Measurements from ENCODE around the gene GABRB2.

GABRB2 gene

GRCh38 chr5:161471211-161471950, 75.1 kb downstream of the GABRB2 start:
- no peak for DNase-seq

GRCh38 chr5:161467703-161468102, 78.8 kb downstream of the GABRB2 start:
- DNase-seq: no peak

GRCh38 chr5:161460741-161461140, 85.8 kb downstream of the GABRB2 start:
- no peak for DNase-seq

- no peak for DNase-seq
Observed at GRCh38 chr5:161446655-161447054, 99.9 kb downstream of the GABRB2 start.

GRCh38 chr5:161442471-161442870, 104.1 kb downstream of the GABRB2 start:
- no peak for DNase-seq

- no peak for DNase-seq
Observed at GRCh38 chr5:161432798-161433197, 113.7 kb downstream of the GABRB2 start.

GRCh38 chr5:161431963-161432362, 114.6 kb downstream of the GABRB2 start:
- no peak for DNase-seq

- DNase-seq: no peak
Observed at GRCh38 chr5:161421067-161421466, 125.5 kb downstream of the GABRB2 start.

- no peak for DNase-seq
Observed at GRCh38 chr5:161420521-161420920, 126.0 kb downstream of the GABRB2 start.

GRCh38 chr5:161414896-161415295, 131.6 kb downstream of the GABRB2 start:
- no peak for DNase-seq

GRCh38 chr5:161414037-161414436, 132.5 kb downstream of the GABRB2 start:
- DNase-seq: no peak

- no peak for DNase-seq
Observed at GRCh38 chr5:161412792-161413191, 133.7 kb downstream of the GABRB2 start.

- no peak for DNase-seq
Observed at GRCh38 chr5:161411156-161411555, 135.4 kb downstream of the GABRB2 start.

- DNase-seq: no peak
Observed at GRCh38 chr5:161410640-161411039, 135.9 kb downstream of the GABRB2 start.

- no peak for DNase-seq
Observed at GRCh38 chr5:161409471-161409870, 137.1 kb downstream of the GABRB2 start.

GRCh38 chr5:161406880-161407279, 139.6 kb downstream of the GABRB2 start:
- DNase-seq: no peak

GRCh38 chr5:161403996-161404395, 142.5 kb downstream of the GABRB2 start:
- DNase-seq: no peak

GRCh38 chr5:161403121-161403520, 143.4 kb downstream of the GABRB2 start:
- no peak for DNase-seq

GRCh38 chr5:161400583-161400982, 145.9 kb downstream of the GABRB2 start:
- no peak for DNase-seq

- no peak for DNase-seq
Observed at GRCh38 chr5:161399996-161400562, 146.4 kb downstream of the GABRB2 start.

GRCh38 chr5:161397448-161397847, 149.1 kb downstream of the GABRB2 start:
- DNase-seq: no peak

GRCh38 chr5:161396171-161396570, 150.4 kb downstream of the GABRB2 start:
- no peak for DNase-seq

GRCh38 chr5:161391724-161392123, 154.8 kb downstream of the GABRB2 start:
- no peak for DNase-seq

GRCh38 chr5:161391016-161391415, 155.5 kb downstream of the GABRB2 start:
- DNase-seq: no peak

GRCh38 chr5:161387121-161387520, 159.4 kb downstream of the GABRB2 start:
- no peak for DNase-seq

Data from NCI-H2029 (cell line).